Caco-2 (cell line): ENCODE measurements around the gene XCR1. TPM values are rescaled to one million over a fixed set of nuclear protein-coding genes. Genes with fewer than 3 reads are reported as not detected.
"Not testable (repeated sequence)": the region's sequence is repeated elsewhere in the genome, so short reads cannot be mapped to it uniquely, and the experiment has no call there.

ENCODE experiments used
- BruUV-seq: library from RNA; stranded (reverse); fragments of 400-500 nt; replicated peaks from 2 replicates; lab custom pipeline; 2021; lab: Mats Ljungman, UMichigan
- CTCF ChIA-PET: fragments of 300-600 bp; sonication (Branson Sonifier 250); formaldehyde crosslinking; loops from one replicate; lab custom pipeline; 2022; ENCODE audit warnings: antibody characterized with exemption; lab: Charles Lee
- POLR2A ChIA-PET: fragments of 300-600 bp; sonication (Branson Sonifier 250); formaldehyde crosslinking; loops from one replicate; lab custom pipeline; 2022; ENCODE audit warnings: antibody characterized with exemption; lab: Charles Lee
- DNase-seq, 2 experiments: peaks; one replicate each; pipeline versions ENCODE4 v3.0.0 to v3.0.0-alpha.2; 2020 to 2022
- H3K27me3 ChIP-seq: replicated peaks from 2 replicates; pipeline ENCODE4 v1.6.0; 2011; ENCODE audit warnings: low read length; ENCODE audit not compliant: control insufficient read depth, insufficient read depth
- H3K36me3 ChIP-seq: 2 replicates; pipeline ENCODE4 v1.5.1; 2011; ENCODE audit warnings: low read length; ENCODE audit not compliant: control insufficient read depth, insufficient read depth
- H3K4me1 ChIP-seq: fragments of 250-450 bp; sonication (Bioruptor Pico); 2 replicates; pipeline ENCODE4 v1.5.1; 2020; ENCODE audit warnings: mild to moderate bottlenecking
- H3K4me3 ChIP-seq: 2 replicates; pipeline ENCODE4 v1.5.1; 2011; ENCODE audit warnings: low read depth, mild to moderate bottlenecking, control low read depth, low read length
- H3K9me3 ChIP-seq: fragments of 250-450 bp; sonication (Bioruptor Pico); 2 replicates; pipeline ENCODE4 v1.5.1; 2020; ENCODE audit warnings: mild to moderate bottlenecking, moderate library complexity
- H3K27ac Mint-ChIP-seq: one replicate; pipeline ENCODE4 v1.8.0; 2022; ENCODE audit warnings: mixed read lengths; ENCODE audit not compliant: unreplicated experiment
- H3K27me3 Mint-ChIP-seq: one replicate; pipeline ENCODE4 v1.8.0; 2022; ENCODE audit warnings: mixed read lengths; ENCODE audit not compliant: insufficient read depth, unreplicated experiment
- H3K36me3 Mint-ChIP-seq: one replicate; pipeline ENCODE4 v1.8.0; 2022; ENCODE audit warnings: mild to moderate bottlenecking, mixed read lengths; ENCODE audit not compliant: insufficient read depth, unreplicated experiment
- H3K4me1 Mint-ChIP-seq: one replicate; pipeline ENCODE4 v1.8.0; 2022; ENCODE audit warnings: low read depth, mixed read lengths; ENCODE audit not compliant: unreplicated experiment
- H3K4me3 Mint-ChIP-seq: one replicate; pipeline ENCODE4 v1.8.0; 2022; ENCODE audit warnings: mild to moderate bottlenecking, moderate library complexity, mixed read lengths; ENCODE audit not compliant: unreplicated experiment
- H3K9me3 Mint-ChIP-seq: one replicate; pipeline ENCODE4 v1.8.0; 2022; ENCODE audit warnings: mixed read lengths; ENCODE audit not compliant: unreplicated experiment
- CTCF ChIP-seq, 2 experiments: fragments of 200-600 bp in 1 of 2; IDR thresholded peaks; 1 replicate in 1 of 2; 2 replicates in 1 of 2; pipeline versions ENCODE4 v1.5.1 to v1.8.0; 2011 to 2022; ENCODE audit warnings: antibody characterized with exemption in 1 of 2, control low read depth in 1 of 2, inconsistent platforms in 1 of 2, low read depth in 1 of 2, low read length in 1 of 2, mild to moderate bottlenecking in 1 of 2, moderate library complexity in 1 of 2; ENCODE audit not compliant: insufficient read depth in 1 of 2, severe bottlenecking in 1 of 2, unreplicated experiment in 1 of 2
- intact Hi-C: fragments of 100-400 bp; cut with micrococcal nuclease; formaldehyde crosslinking; loops from one replicate; pipeline ENCODE4 v1.10.0; 2022; ENCODE audit not compliant: unreplicated experiment
- total RNA-seq: library from RNA; stranded (reverse); gene quantifications from 2 replicates; pipeline ENCODE4 v1.2.3, GENCODE V29; 2022

XCR1 gene
- total RNA-seq, 1 experiment from 2014 or later, result not detected

- DNase-seq, result no peak
- POLR2A ChIA-PET, result no interaction called here
- Histone ChIP-seq H3K9me3 (no peaks in the 10 kb centered on the region), H3K4me3 (no peak overlapping the region), H3K27me3 (no peaks in the 10 kb centered on the region), H3K36me3 (no peaks in the 10 kb centered on the region), H3K4me1 (no peaks in the 10 kb centered on the region; the same call in 1 of the 2 replicates)
- Mint-ChIP-seq H3K9me3 (no peaks in the 10 kb centered on the region), H3K27ac (no peak overlapping the region), H3K36me3 (no peaks in the 10 kb centered on the region), H3K4me1 (peaks cover 5% of the 10 kb centered on the region), H3K27me3 (no peaks in the 10 kb centered on the region), H3K4me3 (no peak overlapping the region)
- CTCF ChIA-PET, result no interaction called here
- BruUV-seq, result no TSS peak
- intact Hi-C loops, result no loop called here
- no peak for TF ChIP-seq CTCF (IDR thresholded peaks at IDR 0.05; ENCODE audit: insufficient read depth in 1 of 2, low read depth in 1 of 2, low read length in 1 of 2, severe bottlenecking in 1 of 2, unreplicated experiment in 1 of 2)
These were observed 20.8 kb downstream of the XCR1 start for GRCh38 chr3:46006238-46007032.

GRCh38 chr3:46003706-46004105 is 23.6 kb downstream of the XCR1 start:
- BruUV-seq, H3K27ac Mint-ChIP-seq, H3K27me3 Mint-ChIP-seq, H3K9me3 Mint-ChIP-seq, intact Hi-C loops, H3K4me3 ChIP-seq, H3K9me3 ChIP-seq, H3K36me3 Mint-ChIP-seq, POLR2A ChIA-PET, H3K36me3 ChIP-seq, H3K4me3 Mint-ChIP-seq, H3K4me1 Mint-ChIP-seq, CTCF ChIA-PET, H3K27me3 ChIP-seq, H3K4me1 ChIP-seq, DNase-seq: not testable (repeated sequence)

- Histone ChIP-seq H3K4me1 (0 out of 2 replicates have a peak, but pooled peaks cover 4% of the 10 kb centered on the region), H3K36me3 (no peaks in the 10 kb centered on the region), H3K4me3 (no peak overlapping the region), H3K9me3 (no peaks in the 10 kb centered on the region), H3K27me3 (no peaks in the 10 kb centered on the region)
- no peak for TF ChIP-seq CTCF (IDR thresholded peaks at IDR 0.05; ENCODE audit: insufficient read depth in 1 of 2, low read depth in 1 of 2, low read length in 1 of 2, severe bottlenecking in 1 of 2, unreplicated experiment in 1 of 2)
- Mint-ChIP-seq H3K27me3 (peaks cover 5% of the 10 kb centered on the region), H3K9me3 (no peaks in the 10 kb centered on the region), H3K27ac (no peak overlapping the region), H3K36me3 (no peaks in the 10 kb centered on the region), H3K4me1 (peaks cover 7% of the 10 kb centered on the region), H3K4me3 (no peak overlapping the region)
- intact Hi-C loops, result no loop called here
- ChIA-PET CTCF (no interaction called here), POLR2A (no interaction called here)
- no peak for DNase-seq
- BruUV-seq, result no TSS peak
These were observed 26.1 kb downstream of the XCR1 start for GRCh38 chr3:46001178-46001577.
